Measurements from ENCODE around the gene SHANK3.

- TF ChIP-seq CTCF (IDR thresholded peaks at IDR 0.05) (no peak), POLR2AphosphoS5 (IDR thresholded peaks at IDR 0.05) (no peak), POLR2A (IDR thresholded peaks at IDR 0.05) (no peak), EP300 (IDR thresholded peaks at IDR 0.05; ENCODE audit: low read depth) (no peak)
These were observed 857 bp downstream of the SHANK3 start for GRCh38 chr22:50673231-50674129.

Measured in transverse colon (tissue), 4 donors.